ACC112 (cell line): ENCODE measurements around the gene NUP205.
"Not testable (repeated sequence)": the region's sequence is repeated elsewhere in the genome, so short reads cannot be mapped to it uniquely, and the experiment has no call there.

Experiments
- H2AFZ ChIP-seq: fragments of 200-600 bp; sonication (generic); one replicate; pipeline ENCODE4 v1.6.0; 2017; ENCODE audit warnings: antibody characterized with exemption, low read length; ENCODE audit not compliant: unreplicated experiment
- H3K27ac ChIP-seq: fragments of 200-600 bp; sonication (generic); 2 replicates; pipeline ENCODE4 v1.5.1; 2014; ENCODE audit warnings: low read depth, mild to moderate bottlenecking, antibody characterized with exemption, low read length, moderate library complexity
- H3K27me3 ChIP-seq: fragments of 200-600 bp; sonication (generic); 2 replicates; pipeline ENCODE4 v1.6.1; 2014; ENCODE audit warnings: mild to moderate bottlenecking, antibody characterized with exemption, low read length, moderate library complexity, mixed read lengths; ENCODE audit not compliant: insufficient read depth
- H3K36me3 ChIP-seq: fragments of 200-600 bp; sonication (generic); 2 replicates; pipeline ENCODE4 v1.6.1; 2016; ENCODE audit warnings: mild to moderate bottlenecking, antibody characterized with exemption, low read length, moderate library complexity, mixed read lengths; ENCODE audit not compliant: insufficient read depth
- H3K4me1 ChIP-seq: fragments of 200-600 bp; sonication (generic); one replicate; pipeline ENCODE4 v1.6.1; 2016; ENCODE audit warnings: low read length, mixed read lengths; ENCODE audit not compliant: insufficient read depth, unreplicated experiment, control insufficient read depth
- H3K4me3 ChIP-seq: fragments of 200-600 bp; sonication (generic); 2 replicates; pipeline ENCODE4 v1.5.1; 2014; ENCODE audit warnings: mild to moderate bottlenecking, low read depth, low read length
- H3K79me2 ChIP-seq: fragments of 200-600 bp; sonication (generic); one replicate; pipeline ENCODE4 v1.6.0; 2016; ENCODE audit warnings: low read length; ENCODE audit not compliant: control insufficient read depth, unreplicated experiment, insufficient read depth

NUP205 gene

DNA sequence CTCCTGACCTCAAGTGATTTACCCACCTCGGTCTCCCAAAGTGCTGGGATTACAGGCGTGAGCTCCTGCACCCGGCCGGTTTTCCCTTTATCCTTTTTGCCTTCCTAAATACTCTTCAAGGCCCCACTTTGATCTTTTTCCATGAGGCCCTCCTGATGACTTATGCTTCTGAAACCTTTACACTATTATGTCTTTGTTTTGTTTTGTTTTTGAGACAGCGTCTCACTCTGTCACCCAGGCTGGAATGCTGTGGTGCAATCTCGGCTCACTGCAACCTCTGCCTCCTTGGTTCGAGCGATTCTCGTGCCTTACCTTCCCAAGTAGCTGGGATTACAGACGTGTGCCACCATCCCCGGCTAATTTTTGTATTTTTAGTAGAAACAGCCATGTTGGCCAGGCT lies 108.4 kb downstream of the NUP205 start:
- Histone ChIP-seq H3K36me3 (no peaks in the 10 kb centered on the region), H3K27ac (no peak overlapping the region), H3K79me2 (peaks cover 81% of the 10 kb centered on the region), H2AFZ (no peak overlapping the region), H3K4me1 (peaks cover 47% of the 10 kb centered on the region), H3K27me3 (no peaks in the 10 kb centered on the region), H3K4me3 (no peak overlapping the region)

DNA sequence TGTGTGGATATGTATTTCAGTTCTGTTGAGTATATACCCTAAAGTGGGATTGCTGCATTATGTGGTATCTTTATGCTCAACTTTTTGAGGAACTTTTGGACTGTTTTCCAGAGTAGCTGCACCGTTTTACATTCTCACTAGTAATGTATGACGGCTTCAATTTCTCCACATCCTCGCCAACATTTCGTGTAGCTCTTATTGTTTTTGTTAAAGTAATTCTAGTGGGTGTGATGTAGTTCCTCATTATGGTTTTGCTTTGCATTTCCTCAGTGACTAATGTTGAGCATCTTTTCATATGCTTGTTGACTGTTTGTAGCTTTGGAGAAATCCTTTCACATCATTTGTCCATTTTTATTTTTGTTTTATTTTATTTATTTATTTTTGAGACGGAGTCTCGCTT lies 109.1 kb downstream of the NUP205 start:
- no peak overlapping the region for H3K4me3 ChIP-seq
- H2AFZ ChIP-seq: no peak overlapping the region
- peaks cover 88% of the 10 kb centered on the region for H3K79me2 ChIP-seq
- H3K4me1 ChIP-seq: peaks cover 53% of the 10 kb centered on the region
- H3K36me3 ChIP-seq: no peaks in the 10 kb centered on the region
- no peaks in the 10 kb centered on the region for H3K27me3 ChIP-seq
- no peak overlapping the region for H3K27ac ChIP-seq

DNA sequence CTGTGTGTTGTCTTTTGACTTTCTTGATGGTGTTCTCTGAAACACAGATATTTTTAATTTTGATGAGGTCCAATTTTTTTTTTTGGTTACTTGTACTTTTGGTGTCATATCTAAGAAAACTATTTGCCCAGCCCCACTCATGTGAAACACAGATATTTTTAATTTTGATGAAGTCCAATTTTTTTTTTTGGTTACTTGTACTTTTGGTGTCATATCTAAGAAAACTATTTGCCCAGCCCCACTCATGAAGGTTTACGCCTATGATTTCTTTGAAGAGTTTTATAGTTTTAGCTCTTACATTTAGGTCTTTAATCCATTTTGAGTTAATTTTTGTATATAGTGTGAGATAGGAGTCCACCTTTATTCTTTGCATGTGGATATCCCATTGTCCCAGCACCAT lies 109.9 kb downstream of the NUP205 start:
- peaks cover 56% of the 10 kb centered on the region for H3K4me1 ChIP-seq

DNA sequence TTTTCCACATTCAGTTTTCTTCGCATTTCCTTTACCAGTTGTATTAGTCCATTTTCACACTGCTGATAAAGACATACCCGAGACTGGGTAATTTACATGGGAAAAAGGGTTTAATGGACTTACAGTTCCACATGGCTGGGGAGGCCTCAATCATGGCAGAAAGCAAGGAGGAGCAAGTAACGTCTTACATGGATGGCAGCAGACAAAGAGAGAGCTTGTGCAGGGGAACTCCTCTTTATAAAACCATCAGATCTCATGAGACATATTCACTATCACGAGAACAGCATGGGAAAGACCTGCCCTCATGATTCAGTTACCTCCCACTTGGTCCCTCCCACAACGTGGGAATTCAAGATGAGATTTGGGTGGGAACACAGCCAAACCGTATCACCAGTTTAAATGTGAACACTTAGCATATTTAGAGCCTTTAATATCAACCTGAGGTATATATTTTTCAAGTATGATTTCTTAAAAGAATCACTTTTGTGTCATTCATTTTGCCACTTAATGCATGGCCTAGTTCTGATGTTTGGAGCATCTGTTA lies 111.2 kb downstream of the NUP205 start:
- not testable (repeated sequence) for H2AFZ ChIP-seq, H3K27me3 ChIP-seq, H3K36me3 ChIP-seq, H3K4me3 ChIP-seq
- H3K79me2 ChIP-seq: peaks cover 92% of the 10 kb centered on the region
- peak overlapping the region; percentile 79; the same call in 1 of the 2 replicates for H3K27ac ChIP-seq
- H3K4me1 ChIP-seq: peaks cover 62% of the 10 kb centered on the region

More for the DNA sequence above, 109.9 kb downstream of the NUP205 start:
- not testable (repeated sequence) for H3K27ac ChIP-seq, H3K36me3 ChIP-seq, H3K4me3 ChIP-seq, H2AFZ ChIP-seq, H3K27me3 ChIP-seq
- H3K79me2 ChIP-seq: peaks cover 94% of the 10 kb centered on the region

DNA sequence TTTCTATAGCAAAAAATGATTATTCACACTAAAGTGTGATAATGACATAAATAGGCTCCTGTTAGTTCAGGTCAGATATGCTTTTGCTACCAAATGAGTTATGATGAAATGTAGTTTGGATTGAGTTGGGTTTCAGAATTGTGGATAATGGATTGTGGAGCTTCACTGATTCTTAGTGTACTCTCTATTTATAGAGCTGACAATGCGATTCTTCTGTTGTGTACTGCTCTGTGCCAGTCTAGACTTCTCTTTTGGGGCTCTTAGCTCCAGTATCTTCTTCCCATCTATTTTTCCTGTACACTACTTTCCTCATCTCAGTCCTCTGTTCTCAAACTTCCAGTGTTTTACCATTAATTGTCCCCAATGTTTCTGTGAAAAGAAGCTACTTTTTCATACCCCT lies 112.1 kb downstream of the NUP205 start:
- no peaks in the 10 kb centered on the region for H3K27me3 ChIP-seq
- peaks cover 6% of the 10 kb centered on the region for H3K36me3 ChIP-seq
- peak overlapping the region; percentile 79 for H3K27ac ChIP-seq
- 0 out of 2 replicates have a peak overlapping the region, but pooled peaks have one; percentile 5 for H3K4me3 ChIP-seq
- peaks cover 56% of the 10 kb centered on the region for H3K4me1 ChIP-seq
- H3K79me2 ChIP-seq: peaks cover 91% of the 10 kb centered on the region
- H2AFZ ChIP-seq: no peak overlapping the region

DNA sequence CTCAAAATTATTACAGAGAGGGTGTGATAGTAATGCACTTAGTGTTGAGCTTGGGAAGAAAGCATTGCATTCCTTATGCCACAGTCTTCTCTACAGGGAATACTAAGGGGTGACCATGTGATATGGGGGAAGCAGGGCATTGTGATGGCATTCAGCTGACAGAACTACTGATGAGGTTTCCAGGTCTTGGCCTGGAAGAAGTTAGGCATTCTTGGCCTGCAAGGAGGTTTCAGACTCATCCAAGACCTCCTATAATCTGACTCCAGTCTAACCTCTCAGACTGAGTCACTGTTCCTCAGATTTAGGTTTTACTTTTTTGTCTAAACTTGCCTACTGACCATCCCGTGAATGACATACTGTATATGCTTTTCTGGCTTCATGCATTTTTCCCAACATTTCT lies 112.5 kb downstream of the NUP205 start:
- Histone ChIP-seq H3K36me3 (peaks cover 7% of the 10 kb centered on the region), H3K27me3 (no peaks in the 10 kb centered on the region), H3K79me2 (peaks cover 87% of the 10 kb centered on the region), H3K4me1 (peaks cover 53% of the 10 kb centered on the region), H3K27ac (peak overlapping the region; percentile 79), H3K4me3 (peak overlapping the region; percentile 5; the same call in 1 of the 2 replicates), H2AFZ (no peak overlapping the region)

DNA sequence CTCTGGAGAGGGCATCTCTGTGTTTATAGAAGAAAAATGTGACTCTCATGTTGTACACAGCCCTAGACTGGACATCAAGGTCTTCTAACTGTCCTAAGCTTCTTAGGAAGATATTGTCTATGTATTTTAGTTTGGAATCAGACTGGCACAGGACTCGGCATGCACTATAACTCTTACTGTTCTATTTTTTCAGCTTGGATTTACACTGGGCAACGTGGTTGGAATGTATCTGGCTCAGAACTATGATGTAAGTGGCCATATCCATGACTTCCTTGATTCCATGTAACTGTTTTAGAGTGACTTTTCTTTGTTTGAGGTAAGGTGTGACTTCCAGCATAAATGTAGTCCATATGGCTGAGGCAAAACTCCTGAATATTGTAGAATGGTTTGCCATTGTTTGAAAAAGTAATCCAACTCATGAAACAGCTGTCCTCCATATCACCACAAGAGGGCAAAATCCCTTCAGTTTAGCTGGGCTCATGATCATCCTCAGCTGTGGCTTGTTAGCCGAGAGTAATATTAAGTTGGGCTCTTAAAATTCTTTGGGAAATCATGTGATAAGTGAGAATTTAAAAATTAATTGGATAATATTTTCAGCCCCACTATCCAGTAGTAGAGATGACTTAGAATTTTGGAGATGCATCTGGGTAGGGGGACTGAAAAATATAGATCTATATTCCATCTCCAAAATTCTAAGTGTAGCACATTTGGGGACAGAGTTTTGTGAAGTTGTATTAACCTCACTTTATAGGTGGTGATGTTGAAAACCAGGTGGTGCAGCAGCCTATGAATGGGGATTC lies 115.0 kb downstream of the NUP205 start:
- H3K36me3 ChIP-seq: peaks cover 16% of the 10 kb centered on the region
- H2AFZ ChIP-seq: no peak overlapping the region
- H3K4me3 ChIP-seq: peak overlapping the region; percentile 39; the same call in 1 of the 2 replicates
- peak overlapping the region; percentile 70 for H3K27ac ChIP-seq
- peaks cover 44% of the 10 kb centered on the region for H3K4me1 ChIP-seq
- H3K79me2 ChIP-seq: peaks cover 64% of the 10 kb centered on the region
- H3K27me3 ChIP-seq: no peaks in the 10 kb centered on the region

DNA sequence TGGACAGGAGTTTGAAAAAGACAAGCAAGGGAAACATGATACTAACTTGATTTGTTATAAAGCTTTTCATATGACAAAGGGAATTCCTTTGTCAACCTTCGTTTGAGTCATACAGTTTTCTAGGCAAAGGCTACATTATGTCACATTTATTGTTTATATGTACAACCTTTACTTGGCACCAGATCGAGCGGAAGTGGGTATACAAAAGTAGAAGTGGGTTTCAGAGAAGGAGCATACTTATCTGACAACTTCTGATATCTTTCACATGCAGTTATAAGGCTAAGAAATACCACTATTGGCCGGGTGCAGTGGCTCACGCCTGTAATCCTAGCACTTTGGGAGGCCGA lies 115.6 kb downstream of the NUP205 start:
- Histone ChIP-seq H3K36me3 (peaks cover 16% of the 10 kb centered on the region), H3K27ac (peak overlapping the region; percentile 70)

DNA sequence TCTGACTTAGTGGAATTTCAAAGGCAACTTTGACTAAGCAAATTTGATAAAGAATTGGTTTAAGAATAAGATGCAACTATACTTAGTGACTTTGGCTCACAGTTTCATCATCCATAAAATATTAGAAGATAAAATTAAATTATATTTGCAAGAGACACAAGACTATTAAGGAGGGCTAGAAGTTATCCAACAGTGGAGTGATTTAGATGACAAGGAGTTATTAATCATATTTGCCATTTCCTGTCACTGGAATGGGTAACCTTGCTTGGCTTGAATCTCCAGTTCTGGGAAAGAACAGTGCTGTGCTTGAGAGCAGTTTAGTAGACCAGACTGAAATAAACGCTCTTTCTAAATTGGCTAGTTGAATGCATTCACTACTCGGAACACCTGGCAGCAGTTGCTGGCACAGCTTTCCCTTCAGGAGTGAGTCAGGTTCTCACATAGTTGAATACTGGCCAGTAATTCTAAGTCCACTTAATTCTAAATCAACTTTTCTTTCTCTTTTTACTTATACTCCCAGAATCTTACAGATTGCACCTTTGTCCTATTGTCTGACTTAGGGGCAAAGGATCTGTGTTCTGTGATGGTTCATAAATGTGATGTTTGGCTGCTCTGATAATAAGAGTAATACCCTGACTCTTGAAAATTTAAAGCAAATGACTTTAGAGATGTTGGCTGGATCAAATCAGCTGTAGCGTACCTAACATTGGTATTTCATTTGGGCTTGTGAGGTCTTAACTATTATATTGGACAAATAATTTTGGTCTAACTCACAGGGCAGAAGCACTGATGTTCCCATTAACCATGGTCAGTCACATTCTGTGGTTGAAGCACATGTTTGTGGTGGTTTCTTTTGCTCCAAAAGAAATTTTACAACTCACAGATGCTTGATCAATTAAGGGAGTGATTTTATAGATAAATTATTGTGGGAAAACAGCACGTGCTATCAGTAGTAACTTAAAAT lies 121.2 kb downstream of the NUP205 start:
- no peak overlapping the region for H2AFZ ChIP-seq
- H3K79me2 ChIP-seq: peaks cover 15% of the 10 kb centered on the region
- H3K4me1 ChIP-seq: peaks cover 22% of the 10 kb centered on the region
- H3K36me3 ChIP-seq: peaks cover 16% of the 10 kb centered on the region
- no peak overlapping the region for H3K27ac ChIP-seq
- H3K27me3 ChIP-seq: no peaks in the 10 kb centered on the region
- H3K4me3 ChIP-seq: no peak overlapping the region

More for the DNA sequence above, 115.6 kb downstream of the NUP205 start:
- Histone ChIP-seq H3K79me2 (peaks cover 64% of the 10 kb centered on the region), H3K4me3 (peak overlapping the region; percentile 39; the same call in 1 of the 2 replicates), H3K27me3 (no peaks in the 10 kb centered on the region), H3K4me1 (peaks cover 49% of the 10 kb centered on the region), H2AFZ (no peak overlapping the region)

DNA sequence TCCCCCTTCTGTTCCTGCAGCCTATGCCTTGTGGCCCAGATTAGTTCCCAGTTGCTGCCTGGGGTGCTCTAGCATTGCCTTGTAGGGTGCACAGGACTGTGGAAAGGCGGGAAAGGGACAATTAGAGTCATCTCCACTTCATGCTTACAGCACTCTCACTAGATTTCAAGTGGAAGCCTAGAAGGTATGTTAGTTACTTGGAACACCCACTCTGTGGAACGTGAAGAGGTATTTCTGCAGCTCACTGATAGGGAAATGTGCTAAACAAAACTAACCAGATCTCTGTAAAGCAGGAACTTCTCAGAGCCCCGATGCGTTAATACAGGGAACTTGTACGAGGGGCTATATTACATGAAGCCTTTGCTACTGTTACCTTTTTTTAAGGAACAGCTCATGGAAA lies 124.0 kb downstream of the NUP205 start:
- Histone ChIP-seq H3K36me3 (no peaks in the 10 kb centered on the region), H3K79me2 (peaks cover 6% of the 10 kb centered on the region), H2AFZ (no peak overlapping the region), H3K4me3 (no peak overlapping the region), H3K27me3 (no peaks in the 10 kb centered on the region), H3K4me1 (peaks cover 38% of the 10 kb centered on the region), H3K27ac (no peak overlapping the region)
